GM12865 (cell line): Measurements from ENCODE around the gene CEACAM1.

Experiments used
- DNase-seq: peaks from one replicate; pipeline ENCODE4 v3.0.0; 2010; ENCODE audit warnings: low read depth
- H3K4me3 ChIP-seq: 2 replicates; pipeline ENCODE4 v1.5.1; 2011; ENCODE audit warnings: mild to moderate bottlenecking, low read depth, low read length, control low read depth
- CTCF ChIP-seq: IDR thresholded peaks from 2 replicates; pipeline ENCODE4 v1.5.1; 2011; ENCODE audit warnings: low read length, control low read depth, low read depth, inconsistent platforms; ENCODE audit not compliant: insufficient read depth; ENCODE audit errors: missing control alignments

Gene CEACAM1

GRCh38 chr19:42548552-42548951 lies 20.3 kb upstream of the CEACAM1 start:
- TF ChIP-seq CTCF = no peak
- H3K4me3 ChIP-seq = no peak overlapping the region
- no peak for DNase-seq

GRCh38 chr19:42547929-42548328 lies 19.6 kb upstream of the CEACAM1 start:
- no peak overlapping the region for H3K4me3 ChIP-seq
- no peak for TF ChIP-seq CTCF
- DNase-seq = no peak

GRCh38 chr19:42546831-42547500 lies 18.7 kb upstream of the CEACAM1 start:
- TF ChIP-seq CTCF = no peak
- no peak overlapping the region for H3K4me3 ChIP-seq
- DNase-seq = no peak

- no peak overlapping the region for H3K4me3 ChIP-seq
- TF ChIP-seq CTCF = no peak
- no peak for DNase-seq
Observed at GRCh38 chr19:42544146-42544545, 15.9 kb upstream of the CEACAM1 start.

GRCh38 chr19:42542791-42543190 lies 14.5 kb upstream of the CEACAM1 start:
- TF ChIP-seq CTCF = no peak
- DNase-seq = no peak
- no peak overlapping the region for H3K4me3 ChIP-seq

GRCh38 chr19:42540071-42540553 lies 11.8 kb upstream of the CEACAM1 start:
- no peak overlapping the region for H3K4me3 ChIP-seq
- no peak for TF ChIP-seq CTCF
- DNase-seq = no peak
